ENCODE data around the gene PXMP4.

PXMP4 gene

GRCh38 chr20:33716498-33716897 lies 3.6 kb downstream of the PXMP4 start:
- POLR2A ChIA-PET = no interaction called here
- no peaks in the 10 kb centered on the region for H3K9me3 ChIP-seq (ENCODE audit: control insufficient read depth, insufficient read depth, low read depth, low read length)
- H3K36me3 ChIP-seq (ENCODE audit: control insufficient read depth in 2 of 2, insufficient read depth in 1 of 2, low read length in 2 of 2) = no peaks in the 10 kb centered on the region
- H3K4me3 ChIP-seq (ENCODE audit: low read depth, low read length) = no peak overlapping the region
- no peak for TF ChIP-seq ZNF449 (tag by site-specific recombination; IDR thresholded peaks at IDR 0.05)
- no peak for TF ChIP-seq ZNF830 (tag by site-specific recombination; IDR thresholded peaks at IDR 0.05; ENCODE audit: low read depth)
- no peak for TF ChIP-seq ZNF704 (tag by site-specific recombination; IDR thresholded peaks at IDR 0.05)
- TF ChIP-seq PRDM4 (tag by site-specific recombination; IDR thresholded peaks at IDR 0.05) = no peak
- no peak for TF ChIP-seq ZNF473 (tag by site-specific recombination; IDR thresholded peaks at IDR 0.05)
- no peak for TF ChIP-seq ZIC2 (tag by site-specific recombination; IDR thresholded peaks at IDR 0.05)
- TF ChIP-seq ZNF214 (tag by site-specific recombination; IDR thresholded peaks at IDR 0.05; ENCODE audit: borderline replicate concordance) = no peak
- TF ChIP-seq ZBTB10 (tag by site-specific recombination; IDR thresholded peaks at IDR 0.05) = no peak
- TF ChIP-seq ZSCAN23 (tag by site-specific recombination; IDR thresholded peaks at IDR 0.05) = no peak
- TF ChIP-seq ZNF521 (tag by site-specific recombination; IDR thresholded peaks at IDR 0.05) = no peak
- TF ChIP-seq KLF16 (tag by site-specific recombination; IDR thresholded peaks at IDR 0.05) = no peak
- no peak for TF ChIP-seq KLF9 (tag by site-specific recombination; IDR thresholded peaks at IDR 0.05; ENCODE audit: low read depth)
- no peak for TF ChIP-seq ZNF664 (tag by site-specific recombination; IDR thresholded peaks at IDR 0.05)
- TF ChIP-seq ZNF639 (tag by site-specific recombination; IDR thresholded peaks at IDR 0.05) = no peak
- no peak for TF ChIP-seq ZNF16 (tag by site-specific recombination; IDR thresholded peaks at IDR 0.05; ENCODE audit: low read depth)
- TF ChIP-seq ZNF391 (tag by site-specific recombination; IDR thresholded peaks at IDR 0.05; ENCODE audit: borderline replicate concordance, low read depth) = no peak
- TF ChIP-seq ZNF510 (tag by site-specific recombination; IDR thresholded peaks at IDR 0.05; ENCODE audit: insufficient replicate concordance) = no peak
- H3K4me1 ChIP-seq (ENCODE audit: control insufficient read depth, insufficient read depth, low read length) = no peaks in the 10 kb centered on the region
- H3K27ac ChIP-seq (ENCODE audit: extremely low read depth, low read depth, low read length) = no peak overlapping the region
- CTCF ChIA-PET = interaction anchor here (0.7 kb wide), 1 partner anchor 22 kb away, joined by 3 read pairs; no protein-coding TSS in a partner anchor

All from HEK293 (cell line).